SIG-M5 (cell line): Measurements from ENCODE around the gene AP2A1.
"Not testable (repeated sequence)": the region's sequence is repeated elsewhere in the genome, so short reads cannot be mapped to it uniquely, and the experiment has no call there.

Source experiments
- DNase-seq: peaks from one replicate; lab custom pipeline; 2025; lab: John Stamatoyannopoulos, UW

Gene AP2A1

DNA sequence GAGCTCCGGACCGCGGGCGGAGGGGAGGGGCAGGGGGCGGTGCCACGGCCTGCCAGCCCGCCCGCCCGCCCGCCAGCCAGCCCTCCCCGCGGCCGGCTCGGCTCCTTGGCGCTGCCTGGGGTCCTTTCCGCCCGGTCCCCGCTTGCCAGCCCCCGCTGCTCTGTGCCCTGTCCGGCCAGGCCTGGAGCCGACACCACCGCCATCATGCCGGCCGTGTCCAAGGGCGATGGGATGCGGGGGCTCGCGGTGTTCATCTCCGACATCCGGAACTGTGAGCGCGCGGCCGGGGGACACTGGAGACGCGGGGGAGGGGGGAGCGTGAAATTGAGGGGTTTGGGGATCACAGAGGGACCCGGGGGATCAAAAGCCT, at the start of gene AP2A1:
Gene AP2A1 (plus strand): TSS at position 72 of the 370 bp plus-strand sequence. CDS start 133 bp downstream, at position 205.
- DNase-seq, result no peak

DNA sequence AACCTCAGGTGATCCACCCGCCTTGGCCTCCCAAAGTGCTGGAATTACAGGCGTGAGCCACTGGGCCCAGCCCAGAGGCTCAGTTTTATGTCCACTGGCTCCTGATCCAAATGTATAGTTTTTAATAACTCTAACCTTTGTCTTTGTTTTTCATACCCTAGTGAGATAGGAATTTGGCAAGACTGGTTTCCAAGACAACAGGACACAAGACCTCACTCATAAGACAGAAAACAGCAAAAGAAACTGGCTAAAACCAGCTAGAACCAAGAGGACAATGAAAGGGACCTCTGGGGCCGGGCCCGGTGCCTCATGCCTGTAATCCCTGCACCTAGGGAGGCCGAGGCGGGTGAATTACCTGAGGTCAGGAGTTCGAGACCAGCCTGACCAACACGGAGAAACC, 48.3 kb upstream of the AP2A1 start:
- DNase-seq, result no peak

DNA sequence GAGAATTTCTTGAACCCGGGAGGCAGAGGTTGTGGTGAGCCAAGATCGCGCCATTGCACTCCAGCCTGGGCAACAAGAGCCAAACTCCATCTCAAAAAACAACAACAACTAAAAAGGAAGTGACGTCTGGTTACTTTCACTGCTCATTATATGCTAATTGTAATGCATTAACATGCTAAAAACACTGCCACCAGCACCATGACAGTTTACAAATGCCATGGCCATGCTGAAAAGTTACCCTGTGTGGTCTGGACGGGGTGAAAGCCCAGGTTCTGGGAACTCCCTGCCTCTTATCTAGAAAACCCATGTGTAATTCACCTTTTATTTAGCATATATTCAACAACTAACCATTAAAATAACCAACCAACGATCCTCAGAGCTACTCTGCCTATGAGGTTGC, 47.8 kb upstream of the AP2A1 start:
- DNase-seq, result no peak

- DNase-seq, result not testable (repeated sequence)
These were observed 47.4 kb upstream of the AP2A1 start for GRCh38 chr19:49719420-49719819.

DNA sequence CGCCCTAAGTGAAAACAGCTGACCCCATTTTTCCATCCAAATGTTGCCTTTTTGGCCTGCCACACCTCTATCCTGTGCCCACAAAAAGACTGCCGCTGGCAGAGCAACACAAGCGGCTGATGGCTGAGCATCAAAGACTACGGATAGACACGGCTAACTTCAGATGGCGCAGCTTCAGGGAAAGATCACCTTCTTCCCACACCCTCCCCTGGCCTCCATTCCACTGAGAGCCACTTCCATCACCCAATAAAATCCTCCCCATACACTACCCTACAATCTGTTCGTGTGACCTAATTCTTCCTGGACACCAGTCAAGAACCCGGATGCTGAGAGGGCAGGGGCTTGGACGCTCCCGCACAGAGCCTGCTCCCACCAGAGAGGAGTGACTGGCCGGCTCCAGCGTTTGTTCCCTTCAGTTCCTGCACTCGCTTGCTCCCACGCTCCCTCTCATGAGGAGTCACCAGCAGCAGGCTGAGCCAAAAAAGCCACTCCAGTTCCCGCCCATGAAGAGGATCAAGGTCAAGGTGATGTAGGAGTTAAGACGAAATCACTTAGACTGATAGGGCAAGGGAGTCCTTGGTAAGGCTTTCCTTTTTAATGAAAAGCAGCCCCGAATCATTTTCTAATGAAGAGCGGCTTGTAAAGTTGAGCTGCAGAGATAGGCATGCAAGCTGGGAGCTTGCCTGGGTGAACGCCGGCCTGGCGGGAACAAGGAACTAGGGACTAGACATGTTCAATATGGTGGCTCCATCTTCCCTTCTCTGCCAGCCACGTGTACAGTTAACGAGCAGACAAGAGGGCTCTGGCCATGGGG, 39.4 kb upstream of the AP2A1 start:
- no peak for DNase-seq

GRCh38 chr19:49730166-49730565, 36.6 kb upstream of the AP2A1 start:
- no peak for DNase-seq

DNA sequence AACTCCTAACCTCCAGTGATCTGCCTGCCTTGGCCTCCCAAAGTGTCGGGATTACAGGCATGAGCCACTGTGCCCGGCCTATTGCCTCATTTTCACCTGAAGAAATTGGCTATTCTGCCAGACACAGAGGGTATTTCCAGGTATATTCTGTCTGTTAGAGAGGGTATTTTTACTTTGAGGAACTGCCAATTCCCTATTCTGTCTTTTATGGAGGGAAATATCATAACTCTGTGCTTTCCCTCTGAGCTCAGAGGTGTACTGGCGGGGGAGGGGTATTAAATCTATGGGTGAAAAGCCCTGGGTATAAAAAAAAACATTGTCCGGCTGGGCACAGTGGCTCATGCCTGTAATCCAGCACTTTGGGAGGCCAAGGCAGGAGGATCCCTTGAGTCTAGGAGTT, 28.5 kb upstream of the AP2A1 start:
- no peak for DNase-seq

DNA sequence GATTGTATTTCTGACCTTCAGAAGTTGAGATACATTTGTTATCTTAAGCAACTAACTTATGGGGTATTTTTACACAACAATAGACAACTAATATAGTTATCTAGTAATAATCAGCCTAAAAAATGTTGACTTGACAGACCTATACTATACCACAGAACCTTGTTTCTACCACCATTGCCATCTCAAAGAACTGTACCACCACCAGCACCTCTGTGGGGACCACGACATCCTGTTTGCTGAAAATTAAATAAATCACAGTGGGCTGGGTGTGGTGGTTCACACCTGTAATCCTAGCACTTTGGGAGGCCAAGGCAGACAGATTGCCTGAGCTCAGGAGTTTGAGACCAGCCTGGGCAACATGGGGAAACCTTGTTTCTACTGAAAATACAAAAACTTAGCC, 27.7 kb upstream of the AP2A1 start:
- no peak for DNase-seq

- DNase-seq, result no peak
These were observed 26.9 kb upstream of the AP2A1 start for GRCh38 chr19:49739933-49740332.

DNA sequence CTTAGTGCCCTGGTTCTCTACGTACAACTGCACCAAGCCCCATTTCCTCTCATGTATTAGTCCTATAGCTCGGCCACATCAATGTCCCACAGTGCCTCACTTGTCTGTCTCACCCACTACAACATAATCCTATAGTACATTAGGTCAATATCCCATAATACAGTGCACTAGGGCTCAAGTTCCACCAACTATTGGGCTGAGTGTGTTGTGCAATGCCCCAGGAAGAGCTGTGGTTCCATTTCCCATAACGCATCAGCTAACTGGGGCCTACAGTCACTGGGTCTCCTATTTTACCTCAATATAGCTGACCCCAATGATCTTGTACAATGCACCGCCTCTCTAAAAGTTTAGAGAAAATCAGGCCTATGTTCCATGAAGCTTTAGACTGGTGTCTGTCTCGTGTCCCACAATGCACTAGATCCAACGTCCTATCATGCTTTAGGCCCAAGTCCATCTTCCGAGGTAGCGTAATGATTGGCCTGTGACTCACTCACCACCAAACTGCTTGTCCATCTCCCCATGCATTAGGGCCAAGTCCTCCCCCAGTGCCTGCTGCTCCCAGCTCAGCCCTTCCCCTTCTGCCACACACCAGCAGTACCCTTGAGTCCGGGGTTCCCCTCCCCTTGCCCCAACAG, 25.5 kb upstream of the AP2A1 start:
- no peak for DNase-seq

DNA sequence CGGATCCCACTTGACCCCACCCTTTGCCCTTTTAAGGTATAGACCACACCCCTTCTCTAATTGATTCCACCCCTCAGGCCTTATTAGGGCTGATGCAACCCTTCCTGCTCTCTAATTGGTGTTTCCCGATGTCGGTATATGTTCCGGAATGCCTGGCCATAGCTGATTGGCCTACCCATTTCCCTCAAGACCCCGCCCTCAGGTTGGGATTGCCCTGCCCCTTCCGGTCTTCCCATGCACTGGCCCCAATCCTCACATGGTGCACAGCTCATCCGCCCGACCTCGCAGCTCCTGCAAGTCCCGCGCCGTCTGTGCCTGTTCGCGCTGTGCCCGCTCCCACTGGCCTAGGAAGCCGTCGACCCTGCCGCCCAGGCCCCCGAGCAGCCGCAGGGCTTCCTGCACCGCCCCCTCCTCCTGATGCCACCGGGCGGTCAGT, 21.8 kb upstream of the AP2A1 start:
- no peak for DNase-seq

DNA sequence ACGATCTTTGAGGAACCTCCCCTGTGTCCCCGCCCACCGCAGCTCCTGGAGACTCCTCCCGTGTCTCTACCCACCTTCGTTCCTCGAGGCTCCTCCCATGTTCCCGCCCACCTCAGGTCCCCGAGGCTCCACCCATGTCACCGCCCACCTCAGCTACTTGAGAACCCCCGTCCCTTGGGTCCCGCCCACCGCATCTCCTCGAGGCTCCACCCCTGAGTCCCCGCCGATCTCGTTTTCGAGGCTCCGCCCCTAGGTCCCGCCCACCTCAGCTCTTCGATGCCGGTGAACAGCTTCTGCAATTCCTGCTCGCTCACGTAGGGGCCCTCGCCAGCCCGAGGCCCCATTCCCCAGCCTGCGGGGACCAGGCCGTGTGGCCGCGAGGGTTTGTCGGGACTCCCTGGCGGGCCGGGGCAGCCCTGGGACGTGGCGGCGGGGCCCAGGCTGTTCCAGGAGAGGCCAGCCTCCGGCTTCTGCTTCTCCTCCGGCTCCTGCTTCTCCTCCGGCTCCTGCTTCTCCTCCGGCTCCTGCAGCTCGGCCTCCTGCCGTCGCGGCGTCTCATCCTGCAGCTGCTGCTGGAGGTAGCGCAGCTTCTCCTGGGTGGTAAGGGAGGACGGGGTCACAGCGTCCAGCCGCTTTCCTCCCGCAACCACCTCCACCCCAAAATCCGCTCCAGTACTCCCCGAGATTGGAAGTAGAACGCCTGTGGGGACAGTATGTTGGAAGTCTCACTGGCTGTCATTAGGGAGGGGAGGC, 20.4 kb upstream of the AP2A1 start:
- DNase-seq, result no peak

DNA sequence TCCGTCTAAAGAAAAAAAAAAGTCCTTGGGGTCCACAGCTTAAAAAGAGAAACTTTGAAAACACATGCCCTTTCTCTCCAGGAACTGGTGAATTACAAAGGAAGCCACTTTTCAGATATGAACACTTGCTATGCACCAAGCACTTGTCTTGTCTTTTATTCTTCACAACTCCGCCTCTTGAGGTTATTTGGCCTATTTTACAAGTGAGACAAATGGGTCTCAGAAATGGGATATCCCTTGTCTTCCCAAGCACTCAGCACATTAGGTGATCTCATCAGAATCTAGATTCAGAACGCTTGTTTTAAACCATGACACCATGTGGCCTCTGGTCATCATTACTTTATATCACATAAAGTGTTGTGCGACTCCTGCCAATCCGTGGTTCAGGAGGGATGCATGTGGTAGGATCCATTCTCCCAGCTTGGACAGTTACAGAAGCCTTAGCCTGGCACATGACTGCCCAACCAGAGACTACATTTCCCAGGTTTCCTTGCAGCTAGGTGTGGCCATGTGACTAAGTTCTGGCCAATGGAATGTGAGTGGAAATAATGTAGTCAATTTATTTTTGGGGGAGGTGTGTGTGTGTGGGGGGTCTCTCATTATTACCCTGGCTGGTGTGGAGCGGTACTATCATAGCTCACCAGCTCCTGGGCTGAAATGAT, 17.6 kb upstream of the AP2A1 start:
- no peak for DNase-seq

DNA sequence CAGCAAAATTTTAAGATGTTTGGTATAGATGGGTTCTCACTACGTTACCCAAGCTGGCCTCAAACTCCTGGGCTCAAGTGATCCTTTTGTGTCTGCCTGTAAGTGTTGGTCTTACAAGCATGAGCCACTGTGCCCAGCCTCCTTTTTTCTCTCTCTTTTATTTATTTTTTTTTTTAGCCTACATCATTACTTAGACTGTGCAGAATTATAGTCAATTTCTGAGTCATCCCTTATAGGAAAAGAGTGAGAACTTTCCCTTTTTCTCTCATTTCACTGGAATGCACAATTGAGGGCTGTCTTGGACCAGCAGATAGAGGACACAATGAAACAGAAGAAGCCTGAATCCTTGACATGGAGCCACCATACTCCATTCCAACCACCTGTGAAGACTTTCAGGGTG, 17.0 kb upstream of the AP2A1 start:
- DNase-seq, result no peak

- DNase-seq, result no peak
These were observed 14.1 kb upstream of the AP2A1 start for GRCh38 chr19:49752701-49753100.

DNA sequence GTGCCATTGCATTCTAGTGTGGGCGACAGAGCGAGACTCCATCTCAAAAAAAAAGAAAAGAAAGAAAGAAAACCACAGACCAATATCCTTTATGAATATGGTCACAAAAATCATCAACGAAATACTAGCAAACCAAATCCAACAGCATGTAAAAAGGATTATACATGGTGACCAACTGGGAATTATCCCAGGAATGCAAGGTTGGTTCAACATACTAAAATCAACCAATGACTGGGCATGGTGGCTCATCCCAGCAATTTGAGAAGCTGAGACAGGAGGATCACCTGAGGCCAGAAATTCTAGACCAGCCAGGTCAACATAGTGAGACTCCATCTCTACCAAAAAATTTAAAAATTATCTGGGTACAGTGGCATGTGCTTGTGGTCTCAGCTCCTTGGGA, 10.8 kb upstream of the AP2A1 start:
- no peak for DNase-seq

GRCh38 chr19:49758292-49758691, 8.5 kb upstream of the AP2A1 start:
- DNase-seq, result no peak

DNA sequence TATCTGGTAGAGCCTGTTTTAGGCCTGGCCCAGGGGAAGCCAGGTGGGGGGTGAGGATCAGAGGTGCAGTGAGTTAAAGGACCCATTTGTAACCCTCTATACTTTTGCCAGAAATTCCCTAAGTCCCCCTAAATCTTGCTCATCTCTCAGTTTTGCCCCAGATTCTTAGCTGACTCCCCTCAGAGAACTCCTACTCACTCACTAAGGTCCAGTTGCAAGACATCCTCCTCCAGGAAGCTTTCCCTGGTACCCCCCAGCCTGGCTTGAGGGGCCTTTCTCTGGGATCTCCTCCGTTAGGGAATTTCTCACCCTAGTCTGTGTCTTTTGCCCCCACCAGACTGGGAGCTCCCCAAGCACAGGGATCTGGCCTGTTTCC, 5.6 kb upstream of the AP2A1 start:
- DNase-seq, result no peak

- no peak for DNase-seq
These were observed 5.0 kb upstream of the AP2A1 start for GRCh38 chr19:49761625-49762311.

- no peak for DNase-seq
These were observed 3.6 kb upstream of the AP2A1 start, which contains the start of gene TSKS for GRCh38 chr19:49763230-49763629. Gene TSKS (minus strand): TSS chr19:49763306. CDS start chr19:49763247, 59 bp downstream.

DNA sequence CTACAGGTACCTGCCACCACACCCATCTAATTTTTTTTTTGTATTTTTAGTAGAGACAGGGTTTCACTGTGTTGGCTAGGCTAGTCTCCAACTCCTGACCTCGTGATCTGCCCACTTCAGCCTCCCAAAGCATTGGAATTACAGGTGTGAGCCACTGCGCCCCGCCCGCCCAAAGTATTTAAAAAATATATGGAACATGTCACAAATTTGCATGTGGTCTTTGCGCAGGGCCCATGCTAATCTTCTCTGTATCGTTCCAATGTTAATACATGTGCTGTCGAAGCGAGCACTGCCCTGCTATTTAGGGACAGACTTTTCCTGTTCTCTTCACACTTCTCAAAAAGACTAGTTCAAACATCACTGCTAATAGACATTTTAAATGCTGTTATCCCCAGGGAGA, 2.5 kb upstream of the AP2A1 start:
- DNase-seq, result no peak
